WTC11 (cell line): ENCODE measurements around the gene ECE1. TPM values are rescaled to one million over a fixed set of nuclear protein-coding genes. Genes with fewer than 3 reads are reported as not detected.

Source experiments
- ATAC-seq: fragments of 200-7000 bp; cut with Tn5 transposase; 2 replicates; pipeline ENCODE4 v1.10.0; 2021; ENCODE audit warnings: mild to moderate bottlenecking, moderate library complexity
- CTCF ChIA-PET: fragments of 300-600 bp; sonication (Branson Sonifier 250); formaldehyde crosslinking; loops from one replicate; lab custom pipeline; 2021; ENCODE audit warnings: antibody characterized with exemption; lab: Charles Lee
- POLR2A ChIA-PET: fragments of 350-600 bp; sonication (Branson Sonifier 250); formaldehyde crosslinking; loops from one replicate; lab custom pipeline; 2021; ENCODE audit warnings: antibody characterized with exemption; lab: Charles Lee
- DNase-seq: peaks from one replicate; pipeline ENCODE4 v3.0.0; 2021; ENCODE audit warnings: low spot score
- H3K27ac Mint-ChIP-seq: 2 replicates; pipeline ENCODE4 v1.8.0; 2021; ENCODE audit warnings: mixed read lengths
- H3K27me3 Mint-ChIP-seq: 2 replicates; pipeline ENCODE4 v1.8.0; 2021; ENCODE audit warnings: low read depth, mild to moderate bottlenecking, moderate library complexity, mixed read lengths
- H3K36me3 Mint-ChIP-seq: 2 replicates; pipeline ENCODE4 v1.8.0; 2021; ENCODE audit warnings: mixed read lengths
- H3K4me1 Mint-ChIP-seq: 2 replicates; pipeline ENCODE4 v1.8.0; 2022; ENCODE audit warnings: mixed read lengths
- H3K4me3 Mint-ChIP-seq: 2 replicates; pipeline ENCODE4 v1.8.0; 2021; ENCODE audit warnings: mild to moderate bottlenecking, moderate library complexity, mixed read lengths
- H3K9me3 Mint-ChIP-seq: 2 replicates; pipeline ENCODE4 v1.8.0; 2021; ENCODE audit warnings: mixed read lengths
- AR ChIP-seq: fragments of 250-450 bp; sonication (Bioruptor Pico); IDR thresholded peaks from 2 replicates; pipeline ENCODE4 v1.9.0; 2021; ENCODE audit warnings: mild to moderate bottlenecking
- ATF2 ChIP-seq: sonication (generic); formaldehyde crosslinking; IDR thresholded peaks from 2 replicates; pipeline ENCODE4 v1.8.1; 2022; ENCODE audit warnings: low read depth, missing genetic modification reagents, borderline replicate concordance
- E2F4 ChIP-seq: sonication (generic); formaldehyde crosslinking; IDR thresholded peaks from 2 replicates; pipeline ENCODE4 v1.8.1; 2022; ENCODE audit warnings: low read depth, mild to moderate bottlenecking, moderate library complexity, missing genetic modification reagents, borderline replicate concordance
- ERG ChIP-seq: fragments of 250-450 bp; sonication (Bioruptor Pico); IDR thresholded peaks from 2 replicates; pipeline ENCODE4 v1.8.0; 2021; ENCODE audit warnings: mild to moderate bottlenecking
- FOXJ3 ChIP-seq: sonication (generic); formaldehyde crosslinking; IDR thresholded peaks from 2 replicates; pipeline ENCODE4 v1.9.0; 2021; ENCODE audit warnings: missing genetic modification reagents, mild to moderate bottlenecking, borderline replicate concordance
- GTF2I ChIP-seq: fragments of 250-450 bp; sonication (Bioruptor Pico); conservative IDR thresholded peaks from 2 replicates; pipeline ENCODE4 v1.4.0; 2021; ENCODE audit warnings: mild to moderate bottlenecking
- KAT7 ChIP-seq: sonication (generic); formaldehyde crosslinking; IDR thresholded peaks from 2 replicates; pipeline ENCODE4 v1.8.1; 2023; ENCODE audit warnings: missing genetic modification reagents, mild to moderate bottlenecking, borderline replicate concordance
- TEAD1 ChIP-seq: sonication (generic); formaldehyde crosslinking; IDR thresholded peaks from 2 replicates; pipeline ENCODE4 v1.8.0; 2022; ENCODE audit warnings: mild to moderate bottlenecking, missing genetic modification reagents
- TP53 ChIP-seq: sonication (generic); formaldehyde crosslinking; IDR thresholded peaks from 2 replicates; pipeline ENCODE4 v1.8.1; 2023; ENCODE audit warnings: mild to moderate bottlenecking, missing genetic modification reagents
- ZBTB43 ChIP-seq: sonication (generic); formaldehyde crosslinking; IDR thresholded peaks from 2 replicates; pipeline ENCODE4 v1.8.1; 2023; ENCODE audit warnings: mild to moderate bottlenecking, missing genetic modification reagents
- ZMAT4 ChIP-seq: fragments of 250-450 bp; sonication (Bioruptor Pico); IDR thresholded peaks from 2 replicates; pipeline ENCODE4 v1.9.0; 2021; ENCODE audit warnings: mild to moderate bottlenecking
- ZSCAN18 ChIP-seq: fragments of 250-450 bp; sonication (Bioruptor Pico); IDR thresholded peaks from 2 replicates; pipeline ENCODE4 v2.1.2; 2022; ENCODE audit warnings: mild to moderate bottlenecking, moderate library complexity
- total RNA-seq: library from RNA; stranded (reverse); gene quantifications from 3 replicates; pipeline ENCODE4 v1.2.3, GENCODE V29; 2021

The ECE1 gene
- total RNA-seq, 1 experiment from 2014 or later: 45.0 TPM

GRCh38 chr1:21334214-21335087 lies 44.2 kb upstream of the ECE1 start (continued):
- TF ChIP-seq TEAD1 (CRISPR knock-in tag) (no peak), E2F4 (CRISPR knock-in tag) (no peak)

GRCh38 chr1:21333824-21334213 lies 43.6 kb upstream of the ECE1 start:
- TF ChIP-seq ATF2 (CRISPR knock-in tag) (no peak), ZSCAN18 (CRISPR knock-in tag) (no peak)
- TF ChIP-seq, all 79 proteins: peak for 0
- no peaks in the 10 kb centered on the region for H3K36me3 Mint-ChIP-seq
- peaks cover 61% of the 10 kb centered on the region for H3K4me1 Mint-ChIP-seq
- H3K27ac Mint-ChIP-seq: peak overlapping the region; percentile 44; the same call in 1 of the 2 replicates
- no peaks in the 10 kb centered on the region for H3K9me3 Mint-ChIP-seq
- H3K27me3 Mint-ChIP-seq: no peaks in the 10 kb centered on the region
- no peak for DNase-seq
- H3K4me3 Mint-ChIP-seq: no peak overlapping the region
- ChIA-PET POLR2A (no interaction called here), CTCF (interaction anchor here (0.6 to 11.6 kb wide), 16 partner anchors 8 to 152 kb away, joined by 3 to 143 read pairs (median 7); no protein-coding TSS in a partner anchor)
- ATAC-seq: no peak

GRCh38 chr1:21332554-21333311 lies 42.5 kb upstream of the ECE1 start:
- Mint-ChIP-seq H3K4me3 (no peak overlapping the region), H3K27ac (0 out of 2 replicates have a peak overlapping the region, but pooled peaks have one; percentile 20), H3K27me3 (no peaks in the 10 kb centered on the region), H3K9me3 (no peaks in the 10 kb centered on the region; the same call in 1 of the 2 replicates)
- no peak for ATAC-seq
- no peak for TF ChIP-seq ZMAT4 (CRISPR knock-in tag)
- no peak for TF ChIP-seq KAT7 (CRISPR knock-in tag)
- TF ChIP-seq, all 79 proteins: peak for 0
- H3K36me3 Mint-ChIP-seq: no peaks in the 10 kb centered on the region; the same call in 1 of the 2 replicates
- POLR2A ChIA-PET: no interaction called here
- DNase-seq: no peak
- peaks cover 59% of the 10 kb centered on the region for H3K4me1 Mint-ChIP-seq
- CTCF ChIA-PET: interaction anchor here (1.8 to 11.6 kb wide), 6 partner anchors 12 to 88 kb away, joined by 5 to 143 read pairs (median 18); no protein-coding TSS in a partner anchor

- H3K4me3 Mint-ChIP-seq: no peak overlapping the region
- H3K4me1 Mint-ChIP-seq: peaks cover 67% of the 10 kb centered on the region
- ATAC-seq (no peak), DNase-seq (no peak)
- H3K9me3 Mint-ChIP-seq: no peaks in the 10 kb centered on the region; the same call in 1 of the 2 replicates
- no peaks in the 10 kb centered on the region; the same call in 1 of the 2 replicates for H3K36me3 Mint-ChIP-seq
- CTCF ChIA-PET: interaction anchor here (1.8 to 11.6 kb wide), 6 partner anchors 11 to 87 kb away, joined by 5 to 143 read pairs (median 18); no protein-coding TSS in a partner anchor
- POLR2A ChIA-PET: no interaction called here
- no peaks in the 10 kb centered on the region for H3K27me3 Mint-ChIP-seq
- 0 out of 2 replicates have a peak overlapping the region, but pooled peaks have one; percentile 20 for H3K27ac Mint-ChIP-seq
- no peak for TF ChIP-seq ZBTB43 (CRISPR knock-in tag)
- no peak for TF ChIP-seq FOXJ3 (CRISPR knock-in tag)
- no peak for TF ChIP-seq TP53
- no peak for TF ChIP-seq ERG (CRISPR knock-in tag)
- TF ChIP-seq AR (CRISPR knock-in tag): no peak
- no peak for TF ChIP-seq GTF2I (CRISPR knock-in tag)
These were observed 41.7 kb upstream of the ECE1 start for GRCh38 chr1:21331752-21332478.
